Measurements from ENCODE around the gene LCN2. TPM values are rescaled to one million over a fixed set of nuclear protein-coding genes. Genes with fewer than 3 reads are reported as not detected.
"Not testable (repeated sequence)": the region's sequence is repeated elsewhere in the genome, so short reads cannot be mapped to it uniquely, and the experiment has no call there.

LCN2 gene
- total RNA-seq, 1 experiment from 2014 or later = 1.0 TPM

DNA sequence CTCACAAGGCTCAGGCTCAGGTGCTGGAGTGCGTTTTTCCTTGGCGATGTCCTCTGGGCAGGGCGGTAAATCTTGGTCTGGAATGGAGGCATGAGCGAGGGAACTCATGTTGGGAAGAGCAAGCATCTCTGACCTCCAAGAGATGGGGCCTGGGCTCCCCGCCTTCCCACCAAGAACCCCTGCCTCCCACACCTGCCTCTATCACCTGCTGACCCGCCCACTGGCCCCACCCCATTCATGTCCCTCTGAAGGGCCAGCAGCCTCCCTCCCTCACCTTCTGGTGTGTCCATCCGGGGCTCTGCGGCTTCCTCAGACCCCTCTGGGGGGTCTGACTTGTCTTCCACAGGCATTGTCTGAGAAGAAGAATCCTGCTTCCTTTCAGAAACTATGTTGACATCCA lies 31.2 kb downstream of the LCN2 start:
- ChIA-PET CTCF (no interaction called here), POLR2A (no interaction called here)
- H3K4me3 ChIP-seq (ENCODE audit: low read depth in 2 of 2, low read length in 2 of 2) = no peak overlapping the region
- H3K27ac ChIP-seq (ENCODE audit: low read length) = no peak overlapping the region
- ATAC-seq (no peak), DNase-seq (ENCODE audit: low read depth, low spot score) (no peak)
- no peaks in the 10 kb centered on the region for H3K4me1 ChIP-seq (ENCODE audit: control insufficient read depth, insufficient read depth, low read length)
- no peaks in the 10 kb centered on the region for H3K27me3 ChIP-seq (ENCODE audit: control insufficient read depth, insufficient read depth, low read length)
- in situ Hi-C loops (cut with HindIII; ENCODE audit: low pct_unique_long_range_greater_than_20kb, low sequenced_read_pairs) = no loop called here
- intact Hi-C loops (cut with micrococcal nuclease; ENCODE audit: unreplicated experiment) = no loop called here
- no peaks in the 10 kb centered on the region for H3K9me3 ChIP-seq (ENCODE audit: control insufficient read depth, insufficient read depth, low read depth, low read length)
- no TSS peak for BruUV-seq (replicated peaks)
- H3K36me3 ChIP-seq (ENCODE audit: control insufficient read depth, insufficient read depth, low read length) = peaks cover 2% of the 10 kb centered on the region; the same call in 1 of the 2 replicates
- TF ChIP-seq, protein P1, sequence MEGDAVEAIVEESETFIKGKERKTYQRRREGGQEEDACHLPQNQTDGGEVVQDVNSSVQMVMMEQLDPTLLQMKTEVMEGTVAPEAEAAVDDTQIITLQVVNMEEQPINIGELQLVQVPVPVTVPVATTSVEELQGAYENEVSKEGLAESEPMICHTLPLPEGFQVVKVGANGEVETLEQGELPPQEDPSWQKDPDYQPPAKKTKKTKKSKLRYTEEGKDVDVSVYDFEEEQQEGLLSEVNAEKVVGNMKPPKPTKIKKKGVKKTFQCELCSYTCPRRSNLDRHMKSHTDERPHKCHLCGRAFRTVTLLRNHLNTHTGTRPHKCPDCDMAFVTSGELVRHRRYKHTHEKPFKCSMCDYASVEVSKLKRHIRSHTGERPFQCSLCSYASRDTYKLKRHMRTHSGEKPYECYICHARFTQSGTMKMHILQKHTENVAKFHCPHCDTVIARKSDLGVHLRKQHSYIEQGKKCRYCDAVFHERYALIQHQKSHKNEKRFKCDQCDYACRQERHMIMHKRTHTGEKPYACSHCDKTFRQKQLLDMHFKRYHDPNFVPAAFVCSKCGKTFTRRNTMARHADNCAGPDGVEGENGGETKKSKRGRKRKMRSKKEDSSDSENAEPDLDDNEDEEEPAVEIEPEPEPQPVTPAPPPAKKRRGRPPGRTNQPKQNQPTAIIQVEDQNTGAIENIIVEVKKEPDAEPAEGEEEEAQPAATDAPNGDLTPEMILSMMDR (IDR thresholded peaks at IDR 0.05) = no peak
- TF ChIP-seq SIN3A (IDR thresholded peaks at IDR 0.05; ENCODE audit: borderline replicate concordance, insufficient read depth, low read depth, low read length) = no peak
- no peak for TF ChIP-seq POLR2AphosphoS5 (IDR thresholded peaks at IDR 0.05; ENCODE audit: low read depth, low read length)

DNA sequence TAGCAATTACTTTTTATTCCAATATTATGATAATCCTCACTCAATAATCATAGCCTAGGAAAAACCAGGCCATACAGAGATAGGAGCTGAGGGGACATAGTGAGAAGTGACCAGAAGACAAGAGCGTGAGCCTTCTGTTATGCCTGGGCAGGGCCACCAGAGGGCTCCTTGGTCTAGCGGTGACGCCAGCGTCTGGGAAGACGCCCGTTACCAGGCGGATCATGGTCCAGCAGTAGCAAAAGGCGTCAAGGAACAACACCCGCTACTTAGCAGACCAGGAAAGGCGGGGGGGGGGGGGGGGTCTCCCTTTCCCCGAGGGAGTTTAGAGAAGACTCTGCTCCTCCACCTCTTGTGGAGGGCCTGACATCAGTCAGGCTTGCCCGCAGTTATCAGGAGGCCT lies 32.2 kb downstream of the LCN2 start:
- H3K9me3 ChIP-seq (ENCODE audit: control insufficient read depth, insufficient read depth, low read depth, low read length); ATAC-seq; H3K27ac ChIP-seq (ENCODE audit: low read length); DNase-seq (ENCODE audit: low read depth, low spot score); intact Hi-C loops (cut with micrococcal nuclease; ENCODE audit: unreplicated experiment); BruUV-seq (replicated peaks); H3K36me3 ChIP-seq (ENCODE audit: control insufficient read depth, insufficient read depth, low read length); in situ Hi-C loops (cut with HindIII; ENCODE audit: low pct_unique_long_range_greater_than_20kb, low sequenced_read_pairs); H3K4me3 ChIP-seq (ENCODE audit: low read depth in 2 of 2, low read length in 2 of 2); POLR2A ChIA-PET; H3K4me1 ChIP-seq (ENCODE audit: control insufficient read depth, insufficient read depth, low read length); H3K27me3 ChIP-seq (ENCODE audit: control insufficient read depth, insufficient read depth, low read length): not testable (repeated sequence)
- TF ChIP-seq, protein P1 (IDR thresholded peaks at IDR 0.05) = peak; percentile 39
- CTCF ChIA-PET = interaction anchor here (0.7 kb wide), 1 partner anchor 78 kb away, joined by 5 read pairs; no protein-coding TSS in a partner anchor

DNA sequence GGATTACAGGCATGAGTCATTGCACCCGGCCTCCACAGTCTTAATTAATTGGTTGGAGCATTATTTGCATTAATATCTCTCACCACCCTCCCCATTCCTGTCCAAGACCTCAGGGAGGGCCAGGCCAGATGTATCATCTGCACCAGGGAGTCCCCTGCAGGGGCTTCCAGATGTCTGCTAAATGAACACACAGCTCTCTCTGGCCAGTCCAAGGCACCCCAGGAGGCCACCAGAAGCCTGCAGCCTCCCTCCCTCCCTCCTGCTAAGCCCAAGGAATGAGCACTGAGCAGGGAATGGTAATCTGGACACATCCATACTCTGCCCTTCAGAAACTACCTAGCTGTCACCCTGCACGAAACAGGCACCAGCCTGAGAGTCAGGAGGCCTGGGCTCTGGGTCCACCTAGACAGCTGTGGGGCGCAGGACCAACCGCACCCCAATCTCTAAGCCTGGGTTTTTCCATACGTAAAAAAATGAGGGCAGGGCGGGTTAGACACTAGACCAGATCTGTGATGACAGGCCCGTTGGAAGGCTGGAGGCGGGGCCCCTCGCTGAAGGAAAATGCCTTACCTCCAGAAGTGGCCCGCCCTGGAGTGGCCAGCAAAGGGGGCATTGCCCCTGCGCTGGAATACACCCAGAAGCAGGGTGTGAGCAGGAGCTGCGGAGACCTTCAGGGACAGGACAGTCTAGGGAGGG lies 33.8 kb downstream of the LCN2 start:
- ChIA-PET CTCF (no interaction called here), POLR2A (no interaction called here)
- in situ Hi-C loops (cut with HindIII; ENCODE audit: low pct_unique_long_range_greater_than_20kb, low sequenced_read_pairs) = no loop called here
- peak; percentile 23; the same call in 1 of the 2 replicates for ATAC-seq
- Histone ChIP-seq H3K4me1 (ENCODE audit: control insufficient read depth, insufficient read depth, low read length) (no peaks in the 10 kb centered on the region), H3K9me3 (ENCODE audit: control insufficient read depth, insufficient read depth, low read depth, low read length) (no peaks in the 10 kb centered on the region), H3K36me3 (ENCODE audit: control insufficient read depth, insufficient read depth, low read length) (peaks cover 2% of the 10 kb centered on the region; the same call in 1 of the 2 replicates), H3K4me3 (ENCODE audit: low read depth in 2 of 2, low read length in 2 of 2) (no peak overlapping the region), H3K27ac (ENCODE audit: low read length) (no peak overlapping the region), H3K27me3 (ENCODE audit: control insufficient read depth, insufficient read depth, low read length) (no peaks in the 10 kb centered on the region)
- BruUV-seq (replicated peaks) = no TSS peak
- TF ChIP-seq POLR2AphosphoS5 (IDR thresholded peaks at IDR 0.05; ENCODE audit: low read depth, low read length) (no peak), TCF7L2 (IDR thresholded peaks at IDR 0.05; ENCODE audit: low read depth, low read length) (no peak), SIN3A (IDR thresholded peaks at IDR 0.05; ENCODE audit: borderline replicate concordance, insufficient read depth, low read depth, low read length) (no peak)
- TF ChIP-seq, protein P2, sequence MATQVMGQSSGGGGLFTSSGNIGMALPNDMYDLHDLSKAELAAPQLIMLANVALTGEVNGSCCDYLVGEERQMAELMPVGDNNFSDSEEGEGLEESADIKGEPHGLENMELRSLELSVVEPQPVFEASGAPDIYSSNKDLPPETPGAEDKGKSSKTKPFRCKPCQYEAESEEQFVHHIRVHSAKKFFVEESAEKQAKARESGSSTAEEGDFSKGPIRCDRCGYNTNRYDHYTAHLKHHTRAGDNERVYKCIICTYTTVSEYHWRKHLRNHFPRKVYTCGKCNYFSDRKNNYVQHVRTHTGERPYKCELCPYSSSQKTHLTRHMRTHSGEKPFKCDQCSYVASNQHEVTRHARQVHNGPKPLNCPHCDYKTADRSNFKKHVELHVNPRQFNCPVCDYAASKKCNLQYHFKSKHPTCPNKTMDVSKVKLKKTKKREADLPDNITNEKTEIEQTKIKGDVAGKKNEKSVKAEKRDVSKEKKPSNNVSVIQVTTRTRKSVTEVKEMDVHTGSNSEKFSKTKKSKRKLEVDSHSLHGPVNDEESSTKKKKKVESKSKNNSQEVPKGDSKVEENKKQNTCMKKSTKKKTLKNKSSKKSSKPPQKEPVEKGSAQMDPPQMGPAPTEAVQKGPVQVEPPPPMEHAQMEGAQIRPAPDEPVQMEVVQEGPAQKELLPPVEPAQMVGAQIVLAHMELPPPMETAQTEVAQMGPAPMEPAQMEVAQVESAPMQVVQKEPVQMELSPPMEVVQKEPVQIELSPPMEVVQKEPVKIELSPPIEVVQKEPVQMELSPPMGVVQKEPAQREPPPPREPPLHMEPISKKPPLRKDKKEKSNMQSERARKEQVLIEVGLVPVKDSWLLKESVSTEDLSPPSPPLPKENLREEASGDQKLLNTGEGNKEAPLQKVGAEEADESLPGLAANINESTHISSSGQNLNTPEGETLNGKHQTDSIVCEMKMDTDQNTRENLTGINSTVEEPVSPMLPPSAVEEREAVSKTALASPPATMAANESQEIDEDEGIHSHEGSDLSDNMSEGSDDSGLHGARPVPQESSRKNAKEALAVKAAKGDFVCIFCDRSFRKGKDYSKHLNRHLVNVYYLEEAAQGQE (IDR thresholded peaks at IDR 0.05; ENCODE audit: insufficient read depth in 1 of 2, low read depth in 2 of 2, low read length in 1 of 2) = no peak
- TF ChIP-seq, protein P1 (IDR thresholded peaks at IDR 0.05) = no peak
- DNase-seq (ENCODE audit: low read depth, low spot score) = no peak
- intact Hi-C loops (cut with micrococcal nuclease; ENCODE audit: unreplicated experiment) = no loop called here

All from Panc1 (cell line).